NCI-H446 (cell line): ENCODE results near the gene TMTC2.
A peak's percentile ranks its signal among the peaks of the same experiment; 100 is the strongest.
"Not testable (repeated sequence)": the region's sequence is repeated elsewhere in the genome, so short reads cannot be mapped to it uniquely, and the experiment has no call there.

Experiments used
- DNase-seq, 2 experiments: peaks; one replicate each; lab custom pipeline; 2025; lab: John Stamatoyannopoulos, UW

The TMTC2 gene

GRCh38 chr12:82793751-82794281 is 107.1 kb downstream of the TMTC2 start:
- no peak for DNase-seq

GRCh38 chr12:82797480-82797879 is 110.8 kb downstream of the TMTC2 start:
- no peak for DNase-seq

- DNase-seq: no peak
These were observed 113.5 kb downstream of the TMTC2 start for GRCh38 chr12:82800185-82800584.

- DNase-seq: no peak
These were observed 115.4 kb downstream of the TMTC2 start for GRCh38 chr12:82801951-82802610.

GRCh38 chr12:82803201-82803600 is 116.5 kb downstream of the TMTC2 start:
- DNase-seq: no peak

- DNase-seq: no peak
These were observed 117.9 kb downstream of the TMTC2 start for GRCh38 chr12:82804601-82805000.

GRCh38 chr12:82805004-82805403 is 118.3 kb downstream of the TMTC2 start:
- DNase-seq: not testable (repeated sequence)

GRCh38 chr12:82805812-82806497 is 119.2 kb downstream of the TMTC2 start:
- DNase-seq: no peak

- no peak for DNase-seq
These were observed 120.5 kb downstream of the TMTC2 start for GRCh38 chr12:82807132-82807737.

- no peak for DNase-seq
These were observed 123.9 kb downstream of the TMTC2 start for GRCh38 chr12:82810568-82810967.

GRCh38 chr12:82817368-82817767 is 130.7 kb downstream of the TMTC2 start:
- DNase-seq: peak in 1 of 2 experiments; percentile 36

GRCh38 chr12:82818271-82819035 is 131.7 kb downstream of the TMTC2 start:
- no peak for DNase-seq

- no peak for DNase-seq
These were observed 139.8 kb downstream of the TMTC2 start for GRCh38 chr12:82826505-82826904.

GRCh38 chr12:82832096-82832495 is 145.4 kb downstream of the TMTC2 start:
- DNase-seq: no peak

GRCh38 chr12:82832981-82833380 is 146.3 kb downstream of the TMTC2 start:
- no peak for DNase-seq

- peak in 1 of 2 experiments; percentile 20 for DNase-seq
These were observed 146.8 kb downstream of the TMTC2 start for GRCh38 chr12:82833481-82833880.

GRCh38 chr12:82835217-82835616 is 148.5 kb downstream of the TMTC2 start:
- no peak for DNase-seq

GRCh38 chr12:82838131-82838551 is 151.4 kb downstream of the TMTC2 start:
- no peak for DNase-seq

GRCh38 chr12:82838827-82839226 is 152.1 kb downstream of the TMTC2 start:
- no peak for DNase-seq

- no peak for DNase-seq
These were observed 153.1 kb downstream of the TMTC2 start for GRCh38 chr12:82839796-82840195.

- no peak for DNase-seq
These were observed 154.8 kb downstream of the TMTC2 start for GRCh38 chr12:82841487-82841904.

GRCh38 chr12:82842480-82842879 is 155.8 kb downstream of the TMTC2 start:
- DNase-seq: no peak
